Measurements from ENCODE around the gene PRRC1. TPM values are rescaled to one million over a fixed set of nuclear protein-coding genes. Genes with fewer than 3 reads are reported as not detected.
"Not testable (repeated sequence)": the region's sequence is repeated elsewhere in the genome, so short reads cannot be mapped to it uniquely, and the experiment has no call there.

PRRC1 gene
- polyA plus RNA-seq, 1 donor, result 49.5 TPM

DNA sequence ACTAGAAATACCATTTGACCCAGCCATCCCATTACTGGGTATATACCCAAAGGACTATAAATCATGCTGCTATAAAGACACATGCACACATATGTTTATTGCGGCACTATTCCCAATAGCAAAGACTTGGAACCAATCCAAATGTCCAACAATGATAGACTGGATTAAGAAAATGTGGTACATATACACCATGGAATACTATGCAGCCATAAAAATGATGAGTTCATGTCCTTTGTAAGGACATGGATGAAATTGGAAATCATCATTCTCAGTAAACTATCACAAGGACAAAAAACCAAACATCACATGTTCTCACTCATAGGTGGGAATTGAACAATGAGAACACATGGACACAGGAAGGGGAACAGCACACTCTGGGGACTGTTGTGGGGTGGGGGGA, 27.8 kb downstream of the PRRC1 start:
- DNase-seq (ENCODE audit: low read depth), result not testable (repeated sequence)

DNA sequence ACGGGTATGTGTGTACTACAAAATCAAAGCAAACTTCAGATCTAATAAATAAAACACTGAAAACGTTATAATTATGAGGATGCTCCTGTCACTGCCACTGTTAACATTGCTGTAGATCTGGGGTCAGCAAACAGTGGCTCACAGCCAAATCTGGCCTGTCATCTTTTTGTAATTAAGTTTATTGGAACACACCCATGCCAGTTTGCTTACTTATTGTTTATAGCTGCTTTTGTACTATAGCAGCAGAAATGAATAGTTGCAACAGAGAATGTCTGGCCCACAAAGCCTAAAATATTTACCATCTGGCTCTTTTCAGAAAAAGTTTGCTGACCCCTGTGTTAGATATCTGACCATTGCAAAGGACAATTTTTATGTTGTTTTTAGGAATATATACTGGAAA, 32.1 kb downstream of the PRRC1 start:
- DNase-seq (ENCODE audit: low read depth), result no peak

GRCh38 chr5:127550652-127551409, 33.4 kb downstream of the PRRC1 start:
- DNase-seq (ENCODE audit: low read depth), result no peak

DNA sequence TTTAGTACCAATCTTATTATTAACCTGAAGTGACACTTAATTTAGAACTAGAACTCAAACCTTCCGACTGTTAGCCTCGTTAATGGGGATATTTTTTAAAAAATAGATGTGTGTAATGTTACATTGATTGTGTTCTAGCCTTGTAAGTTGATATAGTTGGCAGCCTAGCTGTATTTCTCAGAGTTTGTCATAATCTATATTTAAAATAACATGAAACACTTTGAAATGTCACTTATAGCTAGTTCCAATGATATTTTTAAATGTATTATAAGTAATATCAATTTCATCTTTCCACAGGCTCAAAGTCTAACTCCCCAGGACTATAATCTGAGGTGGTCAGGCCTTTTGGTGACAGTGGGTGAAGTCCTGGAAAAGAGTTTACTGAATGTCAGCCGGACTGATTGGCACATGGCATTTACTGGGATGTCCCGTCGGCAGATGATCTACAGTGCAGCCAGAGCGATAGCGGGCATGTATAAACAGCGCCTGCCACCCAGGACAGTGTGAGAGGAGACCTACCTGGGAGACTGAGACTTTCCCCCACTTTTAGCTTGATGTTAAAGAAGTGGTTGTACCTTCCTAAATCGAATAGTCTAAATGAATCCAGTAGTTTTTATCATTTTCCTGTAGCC, 34.1 kb downstream of the PRRC1 start:
- DNase-seq (ENCODE audit: low read depth), result no peak

DNA sequence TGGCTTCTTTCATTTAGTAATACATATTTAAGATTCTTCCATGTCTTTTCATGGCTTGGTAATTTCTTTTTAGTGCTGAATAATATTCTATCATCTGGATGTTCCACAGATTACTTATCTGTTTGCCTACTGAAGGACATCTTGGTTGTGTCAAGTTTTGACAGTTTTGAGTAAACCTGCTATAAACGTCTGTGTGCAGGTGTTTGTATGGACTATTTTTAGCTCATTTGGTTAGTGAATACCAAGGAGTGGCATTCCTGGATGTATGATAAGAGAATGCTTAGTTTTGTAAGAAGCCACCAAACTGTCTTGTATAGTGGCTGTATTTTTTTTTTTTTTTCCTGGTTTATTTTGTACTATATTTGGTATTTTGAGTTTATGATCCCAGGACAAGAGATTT, 38.4 kb downstream of the PRRC1 start:
- DNase-seq (ENCODE audit: low read depth), result no peak

GRCh38 chr5:127556609-127557334, 39.3 kb downstream of the PRRC1 start:
- no peak for DNase-seq (ENCODE audit: low read depth)

DNA sequence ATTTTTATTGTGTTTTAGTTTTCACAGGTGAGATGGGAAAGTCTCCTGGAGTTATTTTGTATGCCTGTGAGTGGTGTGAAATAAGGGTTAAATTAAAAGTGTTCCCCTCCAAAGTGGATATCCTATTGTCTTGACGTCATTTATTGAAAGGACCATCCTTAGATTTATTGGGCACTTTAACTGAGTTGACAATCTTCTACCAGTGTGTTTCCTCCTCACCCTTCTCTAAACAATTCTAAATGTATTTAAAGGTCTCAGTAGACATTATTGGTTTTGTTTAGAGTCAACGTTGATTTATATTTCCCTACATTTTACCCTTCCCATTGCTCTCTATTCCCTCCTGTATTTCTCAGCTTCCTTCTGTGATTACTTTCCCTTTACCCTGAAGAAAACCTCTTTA, 40.8 kb downstream of the PRRC1 start:
- no peak for DNase-seq (ENCODE audit: low read depth)

DNA sequence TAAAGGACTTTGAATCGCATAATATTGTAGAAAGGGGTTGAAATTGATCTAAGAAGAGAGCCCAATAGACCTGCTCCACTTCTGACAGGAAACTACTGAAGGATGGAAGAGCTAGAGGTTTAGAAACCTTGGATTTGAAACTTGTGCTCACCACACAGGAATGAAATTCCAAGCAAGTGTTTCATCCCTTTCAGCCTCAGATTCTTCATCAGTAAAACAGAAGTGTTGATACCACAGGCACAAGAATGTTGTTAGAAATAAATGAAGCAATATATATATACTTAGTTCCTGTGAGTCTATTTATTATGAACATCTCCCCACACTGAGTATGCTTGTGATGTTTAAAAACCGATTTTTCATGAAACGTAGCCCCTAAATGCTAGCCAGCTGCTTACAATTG, 43.8 kb downstream of the PRRC1 start:
- DNase-seq (ENCODE audit: low read depth), result no peak

DNA sequence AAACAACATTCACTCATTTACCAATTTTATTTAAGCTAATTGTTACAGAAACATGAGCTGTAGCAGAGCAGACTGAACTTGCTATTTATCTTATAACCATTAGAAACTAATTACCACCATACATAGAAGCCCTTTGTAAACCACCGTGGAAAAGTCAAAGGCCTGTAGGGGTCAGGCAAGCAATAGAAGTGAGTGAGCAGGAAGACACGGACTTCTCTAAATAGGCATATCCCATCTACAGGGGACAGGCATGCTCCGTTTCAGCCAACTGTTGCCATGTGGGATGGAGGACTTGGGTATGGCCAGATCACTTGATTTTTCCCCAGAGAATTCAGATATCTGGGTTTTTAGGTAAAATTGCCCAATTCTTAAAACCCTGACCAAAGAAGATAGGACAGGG, 44.8 kb downstream of the PRRC1 start:
- no peak for DNase-seq (ENCODE audit: low read depth)

DNA sequence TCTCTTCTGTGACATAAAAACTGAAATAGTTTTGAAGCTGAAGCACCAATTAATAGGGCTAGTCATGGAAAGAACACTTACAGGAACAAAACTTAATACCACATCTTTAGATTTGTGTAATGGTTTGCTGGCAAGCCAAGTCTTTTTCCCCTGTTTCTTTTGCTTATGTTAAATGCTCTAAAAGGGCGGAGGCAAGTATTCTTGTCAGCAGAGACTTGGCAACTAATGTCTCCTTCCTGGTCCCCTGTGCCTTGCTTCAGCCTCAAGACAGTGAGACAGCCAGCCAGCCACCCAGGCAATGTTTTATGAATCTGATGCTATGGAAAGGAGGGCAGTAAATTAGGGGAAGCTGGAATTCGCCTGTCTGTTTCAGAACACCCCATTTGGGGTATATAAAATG, 45.7 kb downstream of the PRRC1 start:
- DNase-seq (ENCODE audit: low read depth), result peak; percentile 44

DNA sequence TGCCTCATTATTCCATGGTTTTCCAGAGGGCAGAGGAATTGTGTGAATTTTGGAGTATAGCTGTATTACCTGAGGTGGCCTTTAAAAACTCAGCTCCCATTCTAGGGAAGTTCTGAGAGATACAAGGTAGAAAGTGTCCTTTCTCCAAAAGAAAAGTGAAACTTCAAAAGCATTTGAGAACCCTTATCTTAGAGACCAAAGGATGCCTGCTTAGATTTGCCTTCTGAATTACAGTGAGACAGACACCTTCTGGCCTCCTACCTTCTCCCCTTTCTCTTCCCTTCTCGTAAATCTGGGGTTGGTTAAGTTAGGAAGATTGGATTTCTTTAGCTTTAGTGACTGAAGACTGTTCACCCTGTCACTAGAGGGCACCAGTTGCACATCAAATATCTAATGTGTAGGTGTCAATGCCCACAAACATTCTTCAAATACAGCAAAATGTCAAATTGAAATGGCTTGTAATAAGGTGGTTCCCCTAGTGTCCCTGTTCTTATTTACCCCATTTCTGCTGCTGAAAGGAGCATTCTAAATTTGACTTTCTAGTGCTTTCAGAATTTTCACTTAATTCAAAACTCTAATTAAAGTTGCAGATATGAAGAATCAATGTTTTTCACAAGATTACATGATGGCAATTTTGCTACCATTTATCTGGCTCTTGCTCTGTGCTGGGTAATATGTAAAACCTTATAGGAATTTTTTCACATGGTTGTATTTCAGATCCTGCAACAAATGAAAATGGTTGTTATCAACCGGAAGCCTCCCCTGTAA, 46.7 kb downstream of the PRRC1 start:
- DNase-seq (ENCODE audit: low read depth), result peak; percentile 32

DNA sequence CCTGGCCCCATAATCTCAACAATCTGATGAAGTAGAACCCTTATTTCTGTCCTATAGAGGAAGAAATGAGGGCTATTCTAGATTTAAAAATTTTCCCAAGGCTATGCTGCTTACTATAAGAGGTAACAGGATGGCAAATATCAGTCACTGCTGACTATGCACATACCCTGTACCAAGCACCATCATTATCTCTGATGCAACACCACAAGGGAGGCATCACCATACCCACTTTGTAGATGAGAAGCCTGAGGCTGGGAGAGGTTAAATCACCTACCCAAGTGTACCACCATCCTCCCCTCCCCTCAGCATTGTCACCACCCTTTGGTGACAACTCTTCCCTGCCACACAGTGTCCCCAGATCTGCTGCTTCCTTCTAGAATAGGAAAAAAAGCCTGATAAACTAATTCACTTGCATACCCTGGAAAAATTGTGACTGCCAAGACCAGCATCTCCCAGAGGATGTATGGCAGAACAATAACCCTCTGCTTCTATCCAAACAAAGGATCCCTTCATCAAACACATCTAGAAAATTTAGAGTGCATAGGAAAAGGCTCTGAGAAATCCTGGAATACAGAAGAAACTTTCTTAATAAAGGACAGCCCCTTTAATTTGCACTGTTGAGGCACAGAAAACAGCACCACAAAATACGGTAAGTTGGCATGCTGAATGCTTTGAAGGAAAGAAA, 48.3 kb downstream of the PRRC1 start:
- DNase-seq (ENCODE audit: low read depth), result no peak

DNA sequence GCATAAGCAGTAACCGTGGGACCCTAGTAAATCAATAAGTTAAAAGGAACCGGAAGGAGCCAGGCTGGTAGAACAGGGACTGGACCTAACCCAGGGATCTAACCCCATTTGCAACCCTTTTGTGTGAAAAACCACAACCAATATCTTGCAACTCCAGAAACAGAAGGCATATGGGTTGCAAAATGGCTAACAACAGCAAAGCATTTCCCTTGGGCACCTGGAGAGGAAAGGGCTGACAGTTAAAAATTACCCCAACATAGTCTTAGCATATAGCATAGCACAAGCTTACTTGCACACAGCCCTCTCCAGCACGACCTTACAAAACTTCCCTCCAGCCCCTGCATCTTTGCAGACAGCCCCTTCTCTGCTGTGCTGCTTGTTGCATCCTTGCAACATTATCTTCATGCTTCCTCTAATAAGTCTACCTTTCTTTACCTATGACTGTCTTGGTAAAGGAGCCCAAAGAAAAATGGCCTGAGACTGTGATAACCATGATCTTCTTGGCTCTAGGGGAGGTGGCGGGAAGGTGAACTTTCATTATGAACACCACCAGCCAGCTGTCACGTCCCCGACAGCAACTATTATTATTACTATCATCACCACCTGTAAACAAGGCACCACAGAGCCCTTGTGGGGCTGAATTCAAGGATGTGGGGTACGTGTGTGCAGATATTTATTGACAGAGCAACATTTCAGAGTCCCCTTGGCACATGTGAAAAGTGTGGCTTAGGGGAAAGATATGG, 49.8 kb downstream of the PRRC1 start:
- DNase-seq (ENCODE audit: low read depth), result no peak

DNA sequence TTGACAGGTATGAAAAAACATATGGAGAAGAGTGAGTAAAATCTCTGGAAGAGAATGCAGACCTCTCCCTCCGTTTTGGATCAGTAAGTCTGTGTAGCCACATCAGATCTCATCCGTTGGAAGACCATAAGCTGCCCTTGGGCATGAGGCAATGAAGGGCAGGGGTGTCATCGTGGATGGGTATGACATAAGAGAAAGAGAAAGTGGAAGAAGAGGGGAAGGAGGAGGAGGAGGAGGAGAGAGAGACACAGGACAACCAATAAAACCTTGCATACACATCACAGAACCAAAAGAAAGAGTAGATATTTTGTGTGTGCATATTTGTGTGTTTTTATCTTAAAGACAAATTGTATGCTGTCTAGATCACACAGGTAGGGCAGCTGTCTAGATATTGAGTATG, 50.7 kb downstream of the PRRC1 start:
- no peak for DNase-seq (ENCODE audit: low read depth)

- DNase-seq (ENCODE audit: low read depth), result not testable (repeated sequence)
Measured at GRCh38 chr5:127569471-127569870, 52.0 kb downstream of the PRRC1 start.

GRCh38 chr5:127571314-127572131, 54.1 kb downstream of the PRRC1 start:
- DNase-seq (ENCODE audit: low read depth), result no peak

- DNase-seq (ENCODE audit: low read depth), result no peak
Measured at GRCh38 chr5:127572930-127573329, 55.5 kb downstream of the PRRC1 start.

DNA sequence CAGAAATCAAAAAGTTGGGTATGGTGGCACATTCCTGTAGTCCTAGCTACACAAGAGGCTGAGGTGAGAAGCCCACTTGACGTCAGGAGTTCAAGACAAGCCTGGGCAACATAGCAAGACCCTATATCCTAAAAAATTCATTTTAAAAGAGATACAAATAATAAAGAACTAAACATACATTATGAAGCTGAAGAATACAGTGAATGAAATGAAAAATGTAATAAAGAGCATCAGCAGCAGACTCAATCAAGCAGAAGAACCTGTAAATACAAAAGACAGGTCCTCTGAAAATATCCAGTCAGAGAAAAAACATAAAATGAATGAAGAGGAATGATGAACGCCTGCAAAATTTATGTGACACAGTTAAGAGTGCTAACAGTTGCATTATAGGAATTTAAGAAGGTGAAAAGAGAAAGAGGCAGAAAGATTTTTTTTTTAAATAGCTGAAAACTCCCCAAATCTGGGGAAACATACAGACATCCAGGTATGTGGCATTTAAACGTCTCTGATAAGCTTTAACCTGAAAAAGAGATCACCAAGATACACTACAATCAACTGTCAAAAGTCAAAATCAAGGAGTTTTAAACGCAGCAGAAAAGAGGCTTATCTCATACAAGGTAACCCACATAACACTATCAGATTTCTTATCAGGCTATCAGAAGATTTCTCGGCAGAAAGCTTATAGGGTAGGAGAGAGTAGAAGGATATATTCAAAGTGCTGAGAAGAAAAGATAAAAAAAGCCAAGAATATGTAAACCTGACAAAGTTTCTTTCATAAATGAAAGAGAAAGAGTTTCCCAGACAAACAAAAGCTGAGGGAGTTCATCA, 57.6 kb downstream of the PRRC1 start:
- DNase-seq (ENCODE audit: low read depth), result no peak

DNA sequence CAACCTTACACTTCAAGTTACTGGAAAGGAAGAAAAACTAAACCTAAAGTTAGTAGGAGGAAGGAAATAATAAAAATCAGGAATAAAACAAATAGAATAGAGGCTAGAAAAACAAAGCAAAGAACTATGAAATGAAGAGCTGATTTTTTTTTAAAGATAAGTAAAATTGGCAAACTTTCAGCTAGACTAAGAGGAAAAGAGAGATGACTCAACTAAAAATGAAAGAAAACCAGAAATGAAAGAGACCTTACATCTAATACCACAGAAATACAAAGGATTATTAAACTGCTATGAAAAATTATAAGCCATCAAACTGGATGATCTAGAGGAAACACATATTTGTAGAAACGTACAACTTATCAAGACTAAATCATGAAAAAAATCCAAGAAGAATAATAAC, 60.0 kb downstream of the PRRC1 start:
- no peak for DNase-seq (ENCODE audit: low read depth)

All from forelimb muscle (tissue), 1 donor.